HK-2 (cell line): ENCODE results near the gene AKR7A3.
"Not testable (repeated sequence)": the region's sequence is repeated elsewhere in the genome, so short reads cannot be mapped to it uniquely, and the experiment has no call there.

Experiments used
- DNase-seq: peaks from one replicate; pipeline ENCODE4 v3.0.0-alpha.2; 2018; ENCODE audit not compliant: unreplicated experiment

AKR7A3 gene

GRCh38 chr1:19319196-19319595, 30.6 kb upstream of the AKR7A3 start:
- DNase-seq = no peak

GRCh38 chr1:19317126-19317910, 28.7 kb upstream of the AKR7A3 start:
- no peak for DNase-seq

GRCh38 chr1:19315378-19316198, 27.0 kb upstream of the AKR7A3 start:
- peak; percentile 74 for DNase-seq

- DNase-seq = no peak
Observed at GRCh38 chr1:19313961-19314882, 25.7 kb upstream of the AKR7A3 start.

GRCh38 chr1:19313636-19313959, 25.0 kb upstream of the AKR7A3 start:
- DNase-seq = no peak

- no peak for DNase-seq
Observed at GRCh38 chr1:19312782-19313635, 24.4 kb upstream of the AKR7A3 start.

- peak; percentile 91 for DNase-seq
Observed at GRCh38 chr1:19311931-19312781, 23.6 kb upstream of the AKR7A3 start, which contains the start of the genes AKR7A2 and SLC66A1. Gene AKR7A2, minus strand, starts transcription at chr1:19312144. Its CDS starts 20 bp downstream, at chr1:19312124. Gene SLC66A1, plus strand, starts transcription at chr1:19312326. Its CDS starts 5,352 bp downstream, at chr1:19317678.

- no peak for DNase-seq
Observed at GRCh38 chr1:19311503-19311930, 22.9 kb upstream of the AKR7A3 start.

- DNase-seq = no peak
Observed at GRCh38 chr1:19310720-19311502, 22.3 kb upstream of the AKR7A3 start.

GRCh38 chr1:19310061-19310460, 21.5 kb upstream of the AKR7A3 start:
- no peak for DNase-seq

GRCh38 chr1:19309123-19309813, 20.7 kb upstream of the AKR7A3 start:
- DNase-seq = no peak

- DNase-seq = no peak
Observed at GRCh38 chr1:19308509-19308907, 19.9 kb upstream of the AKR7A3 start.

- DNase-seq = no peak
Observed at GRCh38 chr1:19307794-19308508, 19.4 kb upstream of the AKR7A3 start.

- no peak for DNase-seq
Observed at GRCh38 chr1:19306941-19307340, 18.4 kb upstream of the AKR7A3 start.

- DNase-seq = no peak
Observed at GRCh38 chr1:19305880-19306279, 17.3 kb upstream of the AKR7A3 start.

GRCh38 chr1:19304081-19304480, 15.5 kb upstream of the AKR7A3 start:
- DNase-seq = not testable (repeated sequence)

GRCh38 chr1:19300211-19300610, 11.6 kb upstream of the AKR7A3 start:
- no peak for DNase-seq

GRCh38 chr1:19294638-19295037, 6.1 kb upstream of the AKR7A3 start:
- no peak for DNase-seq
